H9 (cell line): ENCODE results near the gene GXYLT2. TPM values are rescaled to one million over a fixed set of nuclear protein-coding genes. Genes with fewer than 3 reads are reported as not detected.

ENCODE experiments used
- DNase-seq: peaks from one replicate; pipeline ENCODE4 v3.0.0-alpha.2; 2017
- H2AFZ ChIP-seq: one replicate; pipeline ENCODE4 v1.6.1; 2013; ENCODE audit warnings: mild to moderate bottlenecking, low read length, control low read depth, moderate library complexity
- H2AK5ac ChIP-seq: 2 replicates; pipeline ENCODE4 v1.6.1; 2013; ENCODE audit warnings: low read length, control low read depth, mixed read lengths; ENCODE audit not compliant: insufficient read length
- H2BK120ac ChIP-seq: one replicate; pipeline ENCODE4 v1.6.1; 2013; ENCODE audit warnings: low read depth, mild to moderate bottlenecking, low read length, control low read depth, inconsistent platforms; ENCODE audit not compliant: poor library complexity, severe bottlenecking
- H2BK12ac ChIP-seq: 2 replicates; pipeline ENCODE4 v1.6.1; 2013; ENCODE audit warnings: low read length, control low read depth, mixed read lengths, low read depth; ENCODE audit not compliant: insufficient read length
- H2BK15ac ChIP-seq: 2 replicates; pipeline ENCODE4 v1.6.1; 2013; ENCODE audit warnings: low read depth, low read length, control low read depth
- H2BK20ac ChIP-seq: one replicate; pipeline ENCODE4 v1.6.1; 2013; ENCODE audit warnings: low read depth, mild to moderate bottlenecking, low read length, control low read depth, inconsistent platforms; ENCODE audit not compliant: poor library complexity, severe bottlenecking
- H2BK5ac ChIP-seq: 2 replicates; pipeline ENCODE4 v1.6.1; 2013; ENCODE audit warnings: low read length, control low read depth, mixed read lengths; ENCODE audit not compliant: insufficient read length
- H3K14ac ChIP-seq: 2 replicates; pipeline ENCODE4 v1.6.1; 2013; ENCODE audit warnings: low read length, control low read depth; ENCODE audit not compliant: insufficient read depth
- H3K18ac ChIP-seq: 2 replicates; pipeline ENCODE4 v1.6.1; 2013; ENCODE audit warnings: low read depth, mild to moderate bottlenecking, mixed read lengths, low read length, control low read depth; ENCODE audit not compliant: insufficient read length
- H3K23ac ChIP-seq: 2 replicates; pipeline ENCODE4 v1.6.1; 2013; ENCODE audit warnings: low read length, control low read depth, mixed read lengths, low read depth; ENCODE audit not compliant: insufficient read length
- H3K23me2 ChIP-seq: 2 replicates; pipeline ENCODE4 v1.6.1; 2013; ENCODE audit warnings: low read depth, mild to moderate bottlenecking, mixed read lengths, low read length, control low read depth; ENCODE audit not compliant: insufficient read length, poor library complexity, severe bottlenecking
- H3K27ac ChIP-seq: 2 replicates; pipeline ENCODE4 v1.5.1; 2013; ENCODE audit warnings: low read length, control low read depth, mixed read lengths, low read depth; ENCODE audit not compliant: insufficient read length
- H3K27me3 ChIP-seq: 2 replicates; pipeline ENCODE4 v1.6.1; 2013; ENCODE audit warnings: low read length, control low read depth, inconsistent platforms; ENCODE audit not compliant: insufficient read depth
- H3K4ac ChIP-seq: 2 replicates; pipeline ENCODE4 v1.6.1; 2013; ENCODE audit warnings: low read depth, mild to moderate bottlenecking, control low read depth, inconsistent platforms, low read length, moderate library complexity
- H3K4me1 ChIP-seq: 2 replicates; pipeline ENCODE4 v1.6.1; 2013; ENCODE audit warnings: low read length, control low read depth, inconsistent platforms; ENCODE audit not compliant: insufficient read depth
- H3K4me2 ChIP-seq: 2 replicates; pipeline ENCODE4 v1.6.1; 2013; ENCODE audit warnings: low read length, control low read depth, mixed read lengths; ENCODE audit not compliant: insufficient read length, insufficient read depth
- H3K56ac ChIP-seq: 2 replicates; pipeline ENCODE4 v1.6.1; 2013; ENCODE audit warnings: low read depth, mild to moderate bottlenecking, mixed read lengths, low read length, control low read depth; ENCODE audit not compliant: insufficient read length
- H3K79me1 ChIP-seq: 2 replicates; pipeline ENCODE4 v1.6.1; 2013; ENCODE audit warnings: low read depth, mild to moderate bottlenecking, moderate library complexity, low read length, control low read depth, inconsistent platforms; ENCODE audit not compliant: insufficient read depth, poor library complexity, severe bottlenecking
- H3K79me2 ChIP-seq: 2 replicates; pipeline ENCODE4 v1.6.1; 2013; ENCODE audit warnings: low read length, control low read depth, inconsistent platforms; ENCODE audit not compliant: insufficient read depth
- H3K9ac ChIP-seq: 2 replicates; pipeline ENCODE4 v1.6.1; 2013; ENCODE audit warnings: low read length, control low read depth, mixed read lengths; ENCODE audit not compliant: insufficient read length; ENCODE audit errors: extremely low read depth
- H3K9me3 ChIP-seq: one replicate; pipeline ENCODE4 v1.6.1; 2013; ENCODE audit warnings: low read depth, low read length, inconsistent platforms; ENCODE audit not compliant: control insufficient read depth
- H3T11ph ChIP-seq: one replicate; pipeline ENCODE4 v1.6.1; 2013; ENCODE audit warnings: mild to moderate bottlenecking, low read length, control low read depth, inconsistent platforms
- H4K20me1 ChIP-seq: one replicate; pipeline ENCODE4 v1.6.1; 2013; ENCODE audit not compliant: control insufficient read depth, insufficient read length, insufficient read depth
- H4K5ac ChIP-seq: 2 replicates; pipeline ENCODE4 v1.6.1; 2013; ENCODE audit warnings: low read depth, mild to moderate bottlenecking, mixed read lengths, low read length, control low read depth; ENCODE audit not compliant: insufficient read length
- H4K8ac ChIP-seq: replicated peaks from 2 replicates; pipeline ENCODE4 v1.6.1; 2013; ENCODE audit warnings: low read length, control low read depth, mixed read lengths, low read depth; ENCODE audit not compliant: insufficient read length
- H4K91ac ChIP-seq: 2 replicates; pipeline ENCODE4 v1.6.1; 2013; ENCODE audit warnings: low read depth, mild to moderate bottlenecking, moderate library complexity, mixed read lengths, low read length, control low read depth; ENCODE audit not compliant: insufficient read length
- H3K27ac Mint-ChIP-seq, 3 experiments: 2 replicates in 2 of 3; 3 replicates in 1 of 3; pipeline ENCODE4 v1.8.0; 2020 to 2021; ENCODE audit warnings: mixed read lengths in 3 of 3, mild to moderate bottlenecking in 1 of 3, moderate library complexity in 1 of 3
- H3K27me3 Mint-ChIP-seq: 2 replicates; pipeline ENCODE4 v1.8.0; 2021; ENCODE audit warnings: low read depth, mild to moderate bottlenecking, moderate library complexity, mixed read lengths
- H3K36me3 Mint-ChIP-seq, 3 experiments: 2 replicates in 2 of 3; 3 replicates in 1 of 3; pipeline ENCODE4 v1.8.0; 2020 to 2021; ENCODE audit warnings: low read depth in 3 of 3, mixed read lengths in 3 of 3; ENCODE audit not compliant: insufficient read depth in 1 of 3
- H3K4me1 Mint-ChIP-seq, 2 experiments: 2 replicates each; pipeline ENCODE4 v1.8.0; 2020; ENCODE audit warnings: mixed read lengths in 2 of 2
- H3K4me3 Mint-ChIP-seq, 2 experiments: 2 replicates in 1 of 2; 3 replicates in 1 of 2; pipeline ENCODE4 v1.8.0; 2020 to 2021; ENCODE audit warnings: mild to moderate bottlenecking in 2 of 2, mixed read lengths in 2 of 2, moderate library complexity in 1 of 2
- H3K9me3 Mint-ChIP-seq, 2 experiments: 2 replicates in 1 of 2; 3 replicates in 1 of 2; pipeline ENCODE4 v1.8.0; 2020; ENCODE audit warnings: mild to moderate bottlenecking in 2 of 2, mixed read lengths in 2 of 2, moderate library complexity in 1 of 2
- CTCF ChIP-seq: fragments of 200-600 bp; sonication (generic); conservative IDR thresholded peaks from 3 replicates; pipeline ENCODE4 v1.8.0; 2021; ENCODE audit warnings: antibody characterized with exemption, mild to moderate bottlenecking
- WGBS: extraction: QIAGEN DNeasy Blood & Tissue Kit; methylation state at CpG from one replicate; pipeline ENCODE4 v1.1.7; 2013; ENCODE audit warnings: missing lambda C conversion rate, low lambda C conversion rate, mixed read lengths; ENCODE audit not compliant: insufficient read length; ENCODE audit errors: extremely low coverage; 5-methylcytosine and 5-hydroxymethylcytosine counted together
- total RNA-seq: library from RNA; stranded (reverse); gene quantifications from 2 replicates; pipeline ENCODE4 v1.2.1, GENCODE V29; 2021

The GXYLT2 gene
- total RNA-seq, 1 experiment from 2014 or later: 2.0 TPM

DNA sequence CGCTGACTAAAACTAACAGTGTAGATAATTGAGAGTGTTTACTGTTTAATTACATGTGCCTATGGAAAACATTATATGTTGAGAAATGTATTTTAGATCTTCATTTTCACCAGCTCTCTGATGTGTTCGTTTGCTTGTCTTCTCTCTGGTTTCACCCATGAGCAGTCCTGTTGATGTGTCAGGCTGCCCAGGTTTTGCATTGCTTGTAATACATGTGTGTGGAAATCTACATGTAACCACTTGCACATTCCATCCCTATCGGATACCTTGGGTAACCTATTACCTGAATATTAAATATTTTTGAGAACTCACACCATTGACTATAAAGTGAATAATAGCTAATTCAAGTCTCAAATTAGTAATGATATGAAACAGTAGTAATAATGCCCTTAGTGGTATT is 121.9 kb downstream of the GXYLT2 start:
- H2AK5ac ChIP-seq: no peak overlapping the region
- no peak overlapping the region for H4K5ac ChIP-seq
- no peak overlapping the region for H2BK15ac ChIP-seq
- H3K27me3 ChIP-seq: no peaks in the 10 kb centered on the region
- H3K4me2 ChIP-seq: no peak overlapping the region
- H4K8ac ChIP-seq: no peak overlapping the region
- Mint-ChIP-seq H3K27me3 (no peaks in the 10 kb centered on the region), H3K4me3 (no peak overlapping the region), H3K36me3 (peaks cover 20 to 48% (median 38%) of the 10 kb centered on the region in 3 experiments), H3K27ac (no peak overlapping the region), H3K4me1 (peaks cover 32 to 38% of the 10 kb centered on the region in 2 experiments), H3K9me3 (no peaks in the 10 kb centered on the region)
- peaks cover 78% of the 10 kb centered on the region for H3K79me2 ChIP-seq
- no peaks in the 10 kb centered on the region for H3K4me1 ChIP-seq
- H3K79me1 ChIP-seq: peaks cover 10% of the 10 kb centered on the region
- H3K14ac ChIP-seq: no peak overlapping the region
- no peak overlapping the region for H3K18ac ChIP-seq
- H3K23me2 ChIP-seq: no peaks in the 10 kb centered on the region
- no peak overlapping the region for H2AFZ ChIP-seq
- no peaks in the 10 kb centered on the region for H4K20me1 ChIP-seq
- DNase-seq: no peak
- WGBS: no CpG with 5 or more reads among the region's 3 CpGs
- no peak for TF ChIP-seq CTCF
- no peak overlapping the region for H3K4ac ChIP-seq
- no peak overlapping the region for H3K9ac ChIP-seq
- no peak overlapping the region for H3T11ph ChIP-seq
- no peak overlapping the region for H3K56ac ChIP-seq
- no peak overlapping the region for H2BK5ac ChIP-seq
- H3K23ac ChIP-seq: no peak overlapping the region
- H2BK120ac ChIP-seq: no peak overlapping the region
- H2BK20ac ChIP-seq: no peak overlapping the region
- no peak overlapping the region for H4K91ac ChIP-seq
- no peaks in the 10 kb centered on the region for H3K9me3 ChIP-seq
- no peak overlapping the region for H2BK12ac ChIP-seq
- no peak overlapping the region for H3K27ac ChIP-seq
